ENCODE data around the gene SMPD3. TPM values are rescaled to one million over a fixed set of nuclear protein-coding genes. Genes with fewer than 3 reads are reported as not detected.

Gene SMPD3
- polyA plus RNA-seq, 12 donors, result 0.59 to 18.6 (median 0.85) TPM; not detected in 1

GRCh38 chr16:68472581-68472980 lies 24.3 kb upstream of the SMPD3 start:
- no peak for DNase-seq

- DNase-seq, result peak; percentile 26
These were observed 22.3 kb upstream of the SMPD3 start for GRCh38 chr16:68470461-68471150.

- DNase-seq, result peak; percentile 27
These were observed 21.6 kb upstream of the SMPD3 start for GRCh38 chr16:68469796-68470460.

- DNase-seq, result no peak
These were observed 20.5 kb upstream of the SMPD3 start for GRCh38 chr16:68468842-68469241.

- no peak for DNase-seq
These were observed 17.9 kb upstream of the SMPD3 start for GRCh38 chr16:68466174-68466573.

GRCh38 chr16:68463904-68464303 lies 15.6 kb upstream of the SMPD3 start:
- no peak for DNase-seq

- no peak for DNase-seq
These were observed 11.8 kb upstream of the SMPD3 start for GRCh38 chr16:68460067-68460466.

- no peak for DNase-seq
These were observed 11.1 kb upstream of the SMPD3 start for GRCh38 chr16:68459457-68459856.

- no peak for DNase-seq
These were observed 10.2 kb upstream of the SMPD3 start for GRCh38 chr16:68458551-68458950.

GRCh38 chr16:68458101-68458500 lies 9.8 kb upstream of the SMPD3 start:
- no peak for DNase-seq

- DNase-seq, result no peak
These were observed 7.3 kb upstream of the SMPD3 start for GRCh38 chr16:68455631-68456030.

GRCh38 chr16:68454920-68455435 lies 6.7 kb upstream of the SMPD3 start:
- no peak for DNase-seq

GRCh38 chr16:68453816-68454215 lies 5.5 kb upstream of the SMPD3 start:
- no peak for DNase-seq

GRCh38 chr16:68452176-68452575 lies 3.9 kb upstream of the SMPD3 start:
- no peak for DNase-seq

- DNase-seq, result no peak
These were observed 3.4 kb upstream of the SMPD3 start for GRCh38 chr16:68451676-68452075.

- no peak for DNase-seq
These were observed 2.5 kb upstream of the SMPD3 start for GRCh38 chr16:68450741-68451255.

GRCh38 chr16:68447653-68448359 lies 502 bp downstream of the SMPD3 start:
- no peak for DNase-seq

- no peak for DNase-seq
These were observed 1.3 kb downstream of the SMPD3 start for GRCh38 chr16:68446681-68447652.

GRCh38 chr16:68445458-68445857 lies 2.9 kb downstream of the SMPD3 start:
- DNase-seq, result peak; percentile 7

- DNase-seq, result peak; percentile 43
These were observed 4.2 kb downstream of the SMPD3 start for GRCh38 chr16:68444056-68444657.

- DNase-seq, result no peak
These were observed 11.7 kb downstream of the SMPD3 start for GRCh38 chr16:68436581-68436980.
